NB4 (cell line): ENCODE results near the gene AHDC1.

Experiments used
- CTCF ChIP-seq: IDR thresholded peaks from one replicate; pipeline ENCODE4 v1.5.1; 2012; ENCODE audit warnings: low read depth, low read length
- POLR2A ChIP-seq: IDR thresholded peaks from 2 replicates; pipeline ENCODE4 v1.6.1; 2011; ENCODE audit warnings: mild to moderate bottlenecking; ENCODE audit not compliant: insufficient read length; ENCODE audit errors: extremely low read depth
- TF ChIP-seq, protein P1 (sequence below): IDR thresholded peaks from 2 replicates; pipeline ENCODE4 v1.6.1; 2011; ENCODE audit warnings: low read depth, low read length

GRCh38 chr1:27504588-27505419 is 99.1 kb downstream of the AHDC1 start:
- TF ChIP-seq CTCF (no peak), POLR2A (no peak)
- TF ChIP-seq, protein P1, sequence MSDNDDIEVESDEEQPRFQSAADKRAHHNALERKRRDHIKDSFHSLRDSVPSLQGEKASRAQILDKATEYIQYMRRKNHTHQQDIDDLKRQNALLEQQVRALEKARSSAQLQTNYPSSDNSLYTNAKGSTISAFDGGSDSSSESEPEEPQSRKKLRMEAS: no peak
